Measurements from ENCODE around the gene PURB.
"Not testable (repeated sequence)": the region's sequence is repeated elsewhere in the genome, so short reads cannot be mapped to it uniquely, and the experiment has no call there.

Gene PURB

GRCh38 chr7:44852590-44852989 lies 32.7 kb downstream of the PURB start:
- DNase-seq (ENCODE audit: low read depth) = no peak

GRCh38 chr7:44849885-44850544 lies 35.3 kb downstream of the PURB start:
- DNase-seq (ENCODE audit: low read depth) = peak; percentile 44

- DNase-seq (ENCODE audit: low read depth) = no peak
Measured at GRCh38 chr7:44849259-44849884, 36.0 kb downstream of the PURB start.

GRCh38 chr7:44847920-44848634 lies 37.3 kb downstream of the PURB start, which contains the start of gene H2AZ2:
Gene H2AZ2 (minus strand): TSS chr7:44848087. CDS start chr7:44847971, 116 bp downstream.
- DNase-seq (ENCODE audit: low read depth) = peak; percentile 100

- DNase-seq (ENCODE audit: low read depth) = peak; percentile 89
Measured at GRCh38 chr7:44847509-44847919, 37.8 kb downstream of the PURB start.

GRCh38 chr7:44846816-44847508 lies 38.4 kb downstream of the PURB start:
- DNase-seq (ENCODE audit: low read depth) = no peak

- not testable (repeated sequence) for DNase-seq (ENCODE audit: low read depth)
Measured at GRCh38 chr7:44846390-44846789, 38.9 kb downstream of the PURB start.

GRCh38 chr7:44845451-44845850 lies 39.9 kb downstream of the PURB start:
- DNase-seq (ENCODE audit: low read depth) = no peak

GRCh38 chr7:44843440-44843839 lies 41.9 kb downstream of the PURB start:
- DNase-seq (ENCODE audit: low read depth) = not testable (repeated sequence)

GRCh38 chr7:44842675-44843074 lies 42.7 kb downstream of the PURB start:
- not testable (repeated sequence) for DNase-seq (ENCODE audit: low read depth)

GRCh38 chr7:44838751-44839150 lies 46.6 kb downstream of the PURB start:
- no peak for DNase-seq (ENCODE audit: low read depth)

- DNase-seq (ENCODE audit: low read depth) = no peak
Measured at GRCh38 chr7:44827567-44827966, 57.8 kb downstream of the PURB start.

Data from EH (cell line).